PC-3 (cell line): ENCODE data around the gene C12orf60.

Experiments
- CTCF ChIP-seq: fragments of 300-600 bp; sonication (generic); conservative IDR thresholded peaks from 2 replicates; pipeline ENCODE4 v1.5.1; 2017; ENCODE audit warnings: antibody characterized with exemption, low read depth, mild to moderate bottlenecking, low read length
- EZH2phosphoT487 ChIP-seq: fragments of 300-600 bp; sonication (generic); IDR thresholded peaks from 2 replicates; pipeline ENCODE4 v1.6.1; 2018; ENCODE audit warnings: mild to moderate bottlenecking, antibody characterized with exemption, low read length, borderline replicate concordance

GRCh38 chr12:14768823-14769405 is 34.6 kb upstream of the C12orf60 start:
- TF ChIP-seq CTCF, result no peak
- TF ChIP-seq EZH2phosphoT487, result no peak
